Motor neuron (in vitro differentiated cells): ENCODE data around the gene ASCL1. TPM values are rescaled to one million over a fixed set of nuclear protein-coding genes. Genes with fewer than 3 reads are reported as not detected.

Experiments used
- ATAC-seq, 8 experiments: fragments of 200-7000 bp; cut with Tn5 transposase; replicated peaks in 6 of 8; 2 replicates each; pipeline ENCODE4 v1.8.0; 2021; ENCODE audit warnings: mild to moderate bottlenecking in 8 of 8, moderate library complexity in 8 of 8
- H3K27ac ChIP-seq, 2 donors: fragments of 250-450 bp; sonication (Bioruptor Pico); 2 replicates each; pipeline ENCODE4 v1.9.0; 2021; ENCODE audit warnings: antibody characterized with exemption in 2 of 2, mild to moderate bottlenecking in 2 of 2, moderate library complexity in 1 of 2
- H3K4me1 ChIP-seq, 2 donors: fragments of 250-450 bp; sonication (Bioruptor Pico); replicated peaks in 1 of 2; 2 replicates each; pipeline ENCODE4 v1.6.1; 2021; ENCODE audit warnings: antibody characterized with exemption in 2 of 2, mild to moderate bottlenecking in 2 of 2, moderate library complexity in 1 of 2
- H3K4me3 ChIP-seq, 5 donors: fragments of 250-450 bp; sonication (Bioruptor Pico); 2 replicates each; pipeline ENCODE4 v1.9.0; 2021; ENCODE audit warnings: antibody characterized with exemption in 5 of 5, mild to moderate bottlenecking in 5 of 5, moderate library complexity in 4 of 5
- WGBS, 10 experiments: fragments of 450-650 bp; shearing (Covaris generic); methylation state at CpG; one replicate each; pipeline ENCODE4 v1.0.0; 2022; 5-methylcytosine and 5-hydroxymethylcytosine counted together
- in situ Hi-C, 9 experiments: fragments of 400-800 bp; cut with MboI; loops; one replicate each; pipeline ENCODE4 v1.15.0; 2021; ENCODE audit warnings: low sequenced_read_pairs in 9 of 9, low pct_unique_long_range_greater_than_20kb in 2 of 9; ENCODE audit not compliant: unreplicated experiment in 9 of 9
- total RNA-seq, 8 experiments: library from RNA; unstranded; fragments of 300-600 nt; gene quantifications; 2 replicates each; pipeline versions ENCODE4 v1.2.3 to v1.2.4, GENCODE V29; 2022

The ASCL1 gene
- total RNA-seq, 8 experiments from 2014 or later, result 0.20 to 66.4 (median 4.6) TPM; not detected in 1

GRCh38 chr12:102927220-102927619 lies 30.3 kb upstream of the ASCL1 start:
- H3K4me3 ChIP-seq, result no peak overlapping the region
- ATAC-seq, result no peak
- no peak overlapping the region for H3K27ac ChIP-seq
- in situ Hi-C loops, result loop anchor here in 3 of 9 experiments (25.0 kb wide), 2 partner anchors 610 to 635 kb away; no protein-coding TSS in a partner anchor
- H3K4me1 ChIP-seq, result no peaks in the 10 kb centered on the region

GRCh38 chr12:102933168-102933567 lies 24.3 kb upstream of the ASCL1 start:
- ATAC-seq, result no peak
- WGBS, 10 experiments, result 0 to 92% (median 53%) methylated on average over 1 of the region's 1 CpG
- Histone ChIP-seq H3K4me3 (no peak overlapping the region), H3K27ac (no peak overlapping the region), H3K4me1 (no peaks in the 10 kb centered on the region)
- in situ Hi-C loops, result loop anchor here in 3 of 9 experiments (25.0 kb wide), 2 partner anchors 604 to 629 kb away; no protein-coding TSS in a partner anchor

GRCh38 chr12:102939059-102939458 lies 18.4 kb upstream of the ASCL1 start:
- Histone ChIP-seq H3K27ac (no peak overlapping the region), H3K4me3 (no peak overlapping the region), H3K4me1 (no peaks in the 10 kb centered on the region)
- WGBS, 10 experiments, result 0 to 100% (median 70%) methylated on average over 1 to 2 of the region's 2 CpGs; no CpG with 5 or more reads in 2 of the 10 experiments
- ATAC-seq, result no peak
- in situ Hi-C loops, result loop anchor here in 3 of 9 experiments (25.0 kb wide), 2 partner anchors 598 to 623 kb away; no protein-coding TSS in a partner anchor

GRCh38 chr12:102939670-102940222 lies 17.7 kb upstream of the ASCL1 start:
- Histone ChIP-seq H3K4me1 (no peaks in the 10 kb centered on the region), H3K4me3 (no peak overlapping the region), H3K27ac (no peak overlapping the region)
- in situ Hi-C loops, result loop anchor here (10.0 to 25.0 kb wide), 4 partner anchors 598 to 623 kb away; no protein-coding TSS in a partner anchor
- ATAC-seq, result no peak
- 0 to 90% (median 57%) methylated on average over 1 to 2 of the region's 2 CpGs; no CpG with 5 or more reads in 5 of the 10 experiments for WGBS, 10 experiments

- H3K4me1 ChIP-seq, result peaks cover 12 to 16% of the 10 kb centered on the region in 2 donors
- H3K27ac ChIP-seq, result no peak overlapping the region
- 0 to 100% (median 46%) methylated on average over 1 to 2 of the region's 2 CpGs; no CpG with 5 or more reads in 6 of the 10 experiments for WGBS, 10 experiments
- H3K4me3 ChIP-seq, result no peak overlapping the region
- no peak for ATAC-seq
- in situ Hi-C loops, result loop anchor here (10.0 to 25.0 kb wide), 4 partner anchors 591 to 616 kb away; no protein-coding TSS in a partner anchor
Measured at GRCh38 chr12:102946042-102946441, 11.4 kb upstream of the ASCL1 start.

GRCh38 chr12:102948941-102949352 lies 8.5 kb upstream of the ASCL1 start:
- WGBS, 10 experiments, result 0 to 25% (median 2%) methylated on average over 1 to 10 of the region's 11 CpGs; no CpG with 5 or more reads in 4 of the 10 experiments
- ATAC-seq, result peak in 3 of 8 experiments; percentile 6 to 26 (median 15)
- H3K4me1 ChIP-seq, result peaks cover 15 to 25% of the 10 kb centered on the region in 2 donors
- no peak overlapping the region for H3K27ac ChIP-seq
- in situ Hi-C loops, result loop anchor here (10.0 to 25.0 kb wide), 4 partner anchors 588 to 613 kb away; no protein-coding TSS in a partner anchor
- H3K4me3 ChIP-seq, result no peak overlapping the region

- in situ Hi-C loops, result no loop called here
- peak; percentile 23 to 96 (median 90) for ATAC-seq
Measured at GRCh38 chr12:102950107-102950949, 7.1 kb upstream of the ASCL1 start.

GRCh38 chr12:102950950-102951619 lies 6.4 kb upstream of the ASCL1 start:
- in situ Hi-C loops, result no loop called here

More at GRCh38 chr12:102950107-102950949, 7.1 kb upstream of the ASCL1 start:
- Histone ChIP-seq H3K27ac (peak overlapping the region in 1 of 2 donors; percentile 46), H3K4me3 (peak overlapping the region; percentile 1 to 18 (median 11)), H3K4me1 (peaks cover 15 to 25% of the 10 kb centered on the region in 2 donors)
- WGBS, 10 experiments, result 0 to 35% (median 10%) methylated on average over 3 to 23 of the region's 37 CpGs; no CpG with 5 or more reads in 2 of the 10 experiments

GRCh38 chr12:102951841-102952240 lies 5.6 kb upstream of the ASCL1 start:
- in situ Hi-C loops, result no loop called here
- Histone ChIP-seq H3K4me3 (no peak overlapping the region), H3K4me1 (peaks cover 22 to 30% of the 10 kb centered on the region in 2 donors), H3K27ac (no peak overlapping the region)
- no peak for ATAC-seq
- 4 to 72% (median 52%) methylated on average over 1 to 9 of the region's 9 CpGs for WGBS, 10 experiments

More at GRCh38 chr12:102950950-102951619, 6.4 kb upstream of the ASCL1 start:
- Histone ChIP-seq H3K4me1 (peaks cover 18 to 29% of the 10 kb centered on the region in 2 donors), H3K4me3 (peak overlapping the region in 4 of 5 donors; percentile 3 to 18 (median 11)), H3K27ac (no peak overlapping the region)
- no peak for ATAC-seq
- WGBS, 10 experiments, result 0 to 50% (median 31%) methylated on average over 1 to 13 of the region's 21 CpGs; no CpG with 5 or more reads in 2 of the 10 experiments

- Histone ChIP-seq H3K4me3 (no peak overlapping the region), H3K4me1 (peaks cover 22 to 30% of the 10 kb centered on the region in 2 donors), H3K27ac (no peak overlapping the region)
- ATAC-seq, result no peak
- in situ Hi-C loops, result no loop called here
Measured at GRCh38 chr12:102953221-102953620, 4.3 kb upstream of the ASCL1 start.

GRCh38 chr12:102954134-102954533 lies 3.3 kb upstream of the ASCL1 start:
- Histone ChIP-seq H3K4me1 (peaks cover 23 to 28% of the 10 kb centered on the region in 2 donors), H3K27ac (no peak overlapping the region), H3K4me3 (no peak overlapping the region)
- WGBS, 10 experiments, result 0 to 50% (median 33%) methylated on average over 1 of the region's 1 CpG; no CpG with 5 or more reads in 7 of the 10 experiments
- in situ Hi-C loops, result no loop called here
- ATAC-seq, result peak in 1 of 8 experiments; percentile 4

- in situ Hi-C loops, result no loop called here
- H3K4me1 ChIP-seq, result peaks cover 20 to 22% of the 10 kb centered on the region in 2 donors
- H3K27ac ChIP-seq, result no peak overlapping the region
- peak overlapping the region; percentile 46 to 65 (median 52) for H3K4me3 ChIP-seq
- 2 to 40% (median 6%) methylated on average over 1 to 15 of the region's 50 CpGs; no CpG with 5 or more reads in 4 of the 10 experiments for WGBS, 10 experiments
- peak in 5 of 8 experiments; percentile 17 to 23 (median 18) for ATAC-seq
Measured at GRCh38 chr12:102955926-102956737, 1.3 kb upstream of the ASCL1 start.
